ENCODE results near the gene TSPAN18.

Gene TSPAN18

DNA sequence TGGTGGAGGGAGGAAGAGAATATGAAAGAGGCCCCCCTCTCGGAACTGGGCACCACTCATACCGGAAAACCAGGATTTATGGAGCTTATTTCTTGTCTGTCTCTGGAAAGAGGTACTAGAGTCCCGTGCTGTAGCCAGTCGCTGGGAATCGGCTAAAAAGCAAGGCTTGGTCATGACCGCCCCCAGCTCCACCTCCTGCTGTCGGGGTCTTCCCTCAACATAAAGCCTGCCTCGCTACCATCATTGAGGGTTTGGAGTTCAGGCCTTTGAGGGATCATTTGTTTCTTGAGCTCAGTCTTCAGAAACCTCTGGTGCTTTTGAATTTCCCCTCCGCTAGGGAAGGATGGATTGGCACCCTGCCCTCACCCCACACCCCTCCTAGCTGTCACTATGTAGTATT, 97.1 kb downstream of the TSPAN18 start:
- DNase-seq (ENCODE audit: low spot score) = no peak

DNA sequence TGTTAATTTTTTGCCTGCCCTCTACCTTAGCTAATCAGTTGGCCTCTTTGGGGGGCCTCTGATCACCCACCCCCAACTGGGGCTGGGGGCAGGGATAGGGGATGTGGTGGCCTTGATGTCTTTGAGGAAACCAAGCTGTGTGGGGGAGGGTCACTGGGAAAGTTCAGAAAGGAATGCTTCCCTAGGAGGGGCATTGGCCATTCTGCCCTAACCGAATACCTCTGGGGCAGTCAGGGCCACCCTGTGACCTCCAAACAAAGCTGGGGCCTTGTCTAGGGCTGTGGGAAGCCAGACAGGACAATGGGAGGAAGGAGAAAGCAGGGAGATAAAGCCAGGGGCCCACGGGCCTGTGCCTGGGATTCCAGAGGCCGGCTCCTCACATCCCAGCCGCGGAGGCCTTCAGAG, 97.5 kb downstream of the TSPAN18 start:
- no peak for DNase-seq (ENCODE audit: low spot score)

DNA sequence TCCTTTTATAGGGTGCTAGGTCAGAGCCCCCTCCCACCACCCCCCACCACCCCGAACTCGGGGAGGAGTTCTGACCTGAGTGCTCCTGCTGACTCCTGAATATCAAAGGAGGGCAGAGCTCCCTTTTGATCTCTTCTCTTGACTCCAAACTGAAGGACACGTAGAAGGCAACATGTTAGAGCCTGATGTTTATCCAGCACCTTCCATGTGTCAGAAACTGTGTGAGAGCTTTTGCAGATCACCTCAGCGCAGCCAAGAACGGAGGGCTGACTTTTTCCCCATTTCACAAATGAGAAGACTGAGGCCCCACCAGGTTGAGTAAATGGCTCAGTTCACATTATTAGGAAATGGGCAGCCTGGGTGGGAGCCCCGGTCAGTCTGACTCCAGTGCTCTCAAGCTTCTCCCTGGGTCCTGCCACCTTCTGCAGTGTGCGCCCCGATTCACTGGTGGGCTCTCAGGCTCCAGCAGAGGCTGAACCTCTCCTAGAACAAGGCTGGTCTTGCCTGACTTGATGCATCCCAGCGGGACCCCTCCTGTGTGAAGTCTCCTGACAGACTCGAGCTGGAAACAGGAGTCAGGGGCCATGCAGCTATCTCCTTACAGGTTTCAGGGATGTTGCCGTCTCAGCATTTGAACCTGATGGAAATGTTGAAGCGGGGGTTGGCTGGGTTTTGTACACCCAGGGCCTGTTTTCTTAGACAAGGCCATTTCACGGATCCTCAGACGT, 98.5 kb downstream of the TSPAN18 start:
- no peak for DNase-seq (ENCODE audit: low spot score)

DNA sequence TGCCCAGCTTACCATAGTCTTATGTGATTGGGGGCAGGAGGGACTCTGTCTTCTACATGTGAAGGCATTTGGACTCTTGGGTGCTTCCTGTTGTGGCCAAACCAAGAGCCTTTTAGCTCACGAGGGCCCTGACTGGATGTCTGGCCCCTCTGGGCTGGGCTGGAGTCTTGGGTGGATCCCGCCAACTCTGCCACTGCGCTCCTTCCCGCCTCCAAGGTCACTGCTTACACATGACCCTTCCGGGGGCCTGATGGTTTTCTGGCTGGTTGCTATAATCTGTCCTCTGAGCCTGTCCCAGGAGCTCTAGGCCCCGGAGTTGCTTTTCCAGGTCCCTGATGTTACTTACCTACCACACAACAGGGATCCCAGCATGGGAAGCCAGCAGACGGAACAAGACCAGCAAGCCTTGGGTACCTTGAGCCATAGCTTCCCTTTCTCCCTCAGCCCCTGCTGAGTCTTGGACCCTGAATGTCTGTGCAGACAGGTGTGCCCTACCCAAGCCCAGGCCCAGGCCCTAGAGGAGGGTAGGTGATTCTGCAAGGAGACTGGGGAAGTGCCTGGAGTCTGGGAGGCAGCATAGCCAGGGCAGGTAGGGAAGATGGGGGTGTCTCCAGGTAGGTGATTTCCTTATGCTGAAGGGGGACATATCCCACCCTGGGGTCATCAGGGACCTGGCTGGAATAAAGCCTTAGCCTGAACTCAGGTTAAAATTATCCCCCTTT, 100.3 kb downstream of the TSPAN18 start:
- no peak for DNase-seq (ENCODE audit: low spot score)

DNA sequence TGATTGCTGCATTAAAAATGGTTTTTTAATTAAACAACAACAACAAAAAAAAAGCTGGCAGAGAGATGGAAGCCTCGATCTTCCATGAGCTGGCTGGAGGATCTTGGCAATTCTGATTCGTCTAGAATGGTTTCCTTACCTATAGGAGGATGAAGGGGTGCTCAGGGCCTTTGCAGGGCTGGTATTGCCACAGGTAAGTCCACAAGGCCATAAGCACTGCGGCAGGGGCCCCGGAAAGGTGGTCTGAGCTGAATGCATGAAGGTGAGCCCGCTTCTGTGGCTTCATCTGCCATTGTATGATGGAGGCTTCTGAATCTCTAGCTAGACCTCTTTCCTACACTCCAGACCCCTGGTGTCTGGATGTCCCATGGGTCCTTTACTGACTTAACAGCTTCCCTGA, 101.5 kb downstream of the TSPAN18 start:
- DNase-seq (ENCODE audit: low spot score) = no peak

DNA sequence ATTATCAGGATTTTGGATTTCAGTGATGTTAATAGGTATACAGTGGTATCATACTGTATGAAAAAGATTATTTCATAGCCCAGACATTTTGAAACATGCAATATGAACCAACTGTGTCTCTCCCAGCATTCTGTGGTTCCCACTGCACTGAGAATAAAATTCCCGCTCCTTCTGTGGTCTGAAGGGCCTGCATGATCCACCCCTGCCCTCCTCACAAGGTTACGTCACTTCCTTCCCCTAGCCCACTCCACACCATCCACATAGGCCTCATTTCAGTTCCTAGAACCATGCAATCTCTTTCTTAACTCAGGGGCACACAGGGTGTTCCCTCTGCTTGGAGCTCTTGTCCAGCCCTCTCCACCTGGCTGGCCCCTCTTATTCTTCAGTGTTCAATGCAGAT, 103.1 kb downstream of the TSPAN18 start:
- DNase-seq (ENCODE audit: low spot score) = no peak

DNA sequence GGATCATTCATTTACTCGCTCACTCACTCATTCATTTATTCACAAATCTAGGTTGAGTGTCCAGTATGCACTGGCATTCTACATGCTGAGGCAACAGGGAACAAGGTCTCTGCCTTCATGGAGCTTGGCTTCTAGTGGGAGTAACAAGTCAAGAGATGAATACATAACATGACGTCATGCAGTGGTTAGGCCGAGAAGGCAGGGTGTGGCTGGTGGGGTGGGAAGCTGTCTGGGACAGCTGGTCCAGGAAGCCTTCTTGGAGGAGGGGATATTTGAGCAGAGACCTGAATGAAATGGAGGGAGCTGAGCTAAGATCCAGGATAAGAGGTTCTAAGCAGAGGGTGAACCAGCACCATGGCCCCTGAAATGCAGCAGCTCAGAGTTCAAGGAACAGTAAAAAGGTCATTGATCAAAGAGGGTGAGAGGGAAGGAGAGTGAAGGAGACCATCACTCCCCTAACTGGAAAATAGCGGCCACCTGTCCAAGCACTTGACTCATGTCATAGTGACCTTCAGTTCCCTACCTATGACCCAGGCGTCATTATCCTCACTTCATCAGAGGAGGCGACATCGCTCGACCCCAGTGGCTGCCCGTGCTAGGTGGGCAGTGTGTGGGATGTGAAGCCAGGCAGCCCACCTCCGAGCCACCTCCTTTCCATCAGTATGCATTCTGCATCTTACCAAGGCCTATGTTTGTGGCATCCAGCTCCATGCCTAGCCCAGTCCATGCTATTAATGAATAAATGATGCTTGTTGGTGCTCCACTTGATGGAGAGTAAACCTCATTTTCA, 105.0 kb downstream of the TSPAN18 start:
- DNase-seq (ENCODE audit: low spot score) = no peak

DNA sequence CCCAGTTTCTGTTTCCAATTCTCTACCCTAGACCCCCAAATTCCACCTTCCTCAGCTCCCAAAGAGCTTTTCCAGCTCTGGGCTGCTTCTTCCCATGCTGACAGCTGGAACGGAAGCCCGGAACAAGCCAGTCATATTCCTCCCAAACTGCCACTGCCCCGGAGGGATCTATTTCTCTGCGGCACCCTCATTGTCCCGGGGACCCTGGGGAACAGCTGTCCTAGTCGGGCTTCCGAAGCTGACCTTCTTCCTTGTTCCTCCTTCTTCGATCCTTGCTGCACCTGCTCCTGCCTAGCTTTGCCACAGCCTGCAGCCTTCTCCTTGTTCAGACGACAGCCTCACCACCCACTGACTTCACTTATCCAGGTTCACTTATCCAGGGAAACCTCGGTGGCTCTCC, 105.7 kb downstream of the TSPAN18 start:
- no peak for DNase-seq (ENCODE audit: low spot score)

DNA sequence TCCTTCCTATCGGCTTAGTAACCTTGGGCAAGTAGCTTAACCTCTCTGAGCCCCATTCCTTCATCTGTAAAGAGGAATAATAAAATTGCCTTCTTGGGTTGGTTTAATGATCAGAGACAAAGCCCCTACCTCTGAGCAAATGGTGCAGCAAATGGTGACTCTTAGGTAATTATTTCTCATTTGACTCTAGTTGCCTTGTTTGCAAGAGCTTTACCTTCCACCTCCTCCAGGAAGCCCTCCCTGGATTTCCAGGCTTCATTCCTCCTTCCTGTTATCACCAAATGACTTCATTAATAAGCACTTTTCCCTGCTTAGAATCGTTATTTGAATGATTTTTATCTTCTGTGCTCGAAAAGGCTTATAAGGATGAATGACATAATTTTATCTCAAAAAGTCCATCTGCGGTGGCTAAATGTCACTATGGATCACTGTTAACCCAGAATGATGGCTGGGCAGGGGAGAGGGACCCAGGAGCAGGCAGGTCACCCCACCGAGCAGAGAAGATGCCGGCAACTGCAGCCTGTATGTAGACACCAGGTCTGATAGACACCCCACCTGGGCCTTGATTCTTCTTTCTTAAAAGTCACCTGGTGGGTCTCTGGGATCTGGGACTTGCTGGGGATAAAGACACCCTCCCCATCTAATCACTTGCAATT, 106.6 kb downstream of the TSPAN18 start:
- no peak for DNase-seq (ENCODE audit: low spot score)

DNA sequence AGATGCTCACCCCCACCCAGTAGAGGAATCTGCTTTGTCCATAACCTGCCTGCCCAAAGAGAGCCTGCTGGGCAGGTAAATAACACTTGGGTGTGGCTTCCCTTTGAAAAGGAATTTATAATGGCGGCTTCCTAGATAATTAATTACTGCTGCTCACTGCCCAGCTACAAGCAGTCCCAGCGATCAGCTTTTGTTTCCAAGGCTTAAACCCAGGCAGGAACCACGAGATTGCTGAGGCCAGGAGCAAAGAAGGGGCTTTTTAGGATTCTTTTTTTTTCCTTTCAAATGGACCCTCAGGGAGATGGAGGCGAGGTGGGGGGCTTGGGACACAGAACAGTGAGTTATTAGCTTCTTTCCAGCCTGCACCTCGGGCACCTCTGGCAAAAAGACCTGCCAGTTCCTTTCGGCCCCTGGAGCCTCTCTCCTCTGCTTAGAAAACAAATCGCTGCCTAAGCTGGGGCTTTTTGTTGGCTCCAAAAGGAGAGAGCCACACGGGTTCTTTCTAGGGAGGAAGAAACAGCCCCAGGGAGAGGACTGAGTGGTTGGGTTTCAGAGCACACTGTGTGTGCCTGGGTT, 107.2 kb downstream of the TSPAN18 start:
- no peak for DNase-seq (ENCODE audit: low spot score)

DNA sequence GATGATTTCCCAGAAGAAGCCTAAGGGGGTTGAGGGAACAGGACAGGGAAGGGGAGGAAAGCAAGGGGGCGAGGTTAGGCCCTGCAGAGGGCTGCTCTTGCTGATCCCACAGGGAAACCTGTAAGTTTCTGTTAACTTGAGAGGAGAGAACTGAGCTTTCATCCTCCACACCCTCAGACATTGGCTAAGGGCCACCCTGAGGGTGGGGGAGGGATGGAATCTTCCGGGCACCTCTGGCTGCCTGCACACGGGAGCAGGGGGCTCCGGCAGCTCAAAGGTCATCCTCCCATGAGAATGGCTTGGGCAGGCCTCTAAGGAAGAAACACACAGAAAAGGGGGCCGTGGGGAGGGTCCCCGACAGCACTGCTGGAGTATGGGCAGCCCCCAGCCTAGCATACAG, 108.1 kb downstream of the TSPAN18 start:
- DNase-seq (ENCODE audit: low spot score) = no peak

DNA sequence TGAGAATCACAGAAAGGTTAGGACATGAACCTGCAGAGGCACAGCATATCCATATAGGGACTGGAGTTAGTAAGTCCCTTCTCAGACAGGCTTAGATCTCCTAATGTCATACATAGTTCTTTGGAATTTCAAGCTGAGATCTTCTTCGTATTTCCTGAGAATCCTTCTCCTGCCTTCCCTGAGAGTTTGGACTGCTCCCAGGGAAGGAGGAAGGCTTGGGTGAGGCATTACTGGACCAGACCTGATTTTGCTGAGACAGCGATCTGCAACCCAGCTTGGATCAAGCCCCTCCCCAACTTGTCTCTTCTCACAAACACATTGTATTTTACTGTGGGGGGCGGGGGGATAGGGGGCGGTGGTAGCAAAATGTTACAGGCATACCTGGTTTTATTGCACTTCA, 108.5 kb downstream of the TSPAN18 start:
- DNase-seq (ENCODE audit: low spot score) = no peak

DNA sequence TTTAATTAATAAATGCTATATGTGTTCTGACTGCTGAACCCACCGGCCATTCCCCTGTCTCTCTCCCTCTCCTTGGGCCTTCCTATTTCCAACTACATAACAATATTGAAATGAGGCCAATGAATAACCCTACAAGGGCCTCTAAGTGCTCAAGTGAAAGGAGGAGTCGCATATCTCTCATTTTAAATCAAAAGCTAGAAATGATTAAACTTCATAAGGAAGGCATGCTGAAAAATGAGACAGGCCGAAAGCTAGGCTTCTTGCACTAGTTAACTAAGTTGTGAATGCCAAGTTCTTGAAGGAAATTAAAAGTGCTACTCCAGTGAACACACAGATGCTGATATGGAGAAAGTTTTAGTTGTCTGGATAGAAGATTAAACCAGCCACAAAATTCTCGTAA, 109.2 kb downstream of the TSPAN18 start:
- no peak for DNase-seq (ENCODE audit: low spot score)

DNA sequence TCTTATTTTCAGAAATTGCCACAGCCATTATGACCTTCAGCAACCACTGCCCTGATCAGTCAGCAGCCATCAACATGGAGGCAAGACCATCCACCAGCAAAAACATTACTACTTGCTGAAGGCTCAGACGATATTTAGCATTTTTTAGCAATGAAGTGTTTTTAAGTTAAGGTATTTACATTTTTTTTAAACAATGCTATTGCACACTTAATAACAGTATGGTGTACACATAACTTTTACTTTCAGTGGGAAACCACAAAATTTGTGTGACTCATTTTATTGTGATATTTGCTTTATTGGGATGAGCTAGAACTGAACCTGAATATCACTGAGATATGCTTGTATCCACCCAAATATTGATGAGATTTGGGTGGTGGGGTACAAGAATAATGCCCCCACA, 110.9 kb downstream of the TSPAN18 start:
- no peak for DNase-seq (ENCODE audit: low spot score)

DNA sequence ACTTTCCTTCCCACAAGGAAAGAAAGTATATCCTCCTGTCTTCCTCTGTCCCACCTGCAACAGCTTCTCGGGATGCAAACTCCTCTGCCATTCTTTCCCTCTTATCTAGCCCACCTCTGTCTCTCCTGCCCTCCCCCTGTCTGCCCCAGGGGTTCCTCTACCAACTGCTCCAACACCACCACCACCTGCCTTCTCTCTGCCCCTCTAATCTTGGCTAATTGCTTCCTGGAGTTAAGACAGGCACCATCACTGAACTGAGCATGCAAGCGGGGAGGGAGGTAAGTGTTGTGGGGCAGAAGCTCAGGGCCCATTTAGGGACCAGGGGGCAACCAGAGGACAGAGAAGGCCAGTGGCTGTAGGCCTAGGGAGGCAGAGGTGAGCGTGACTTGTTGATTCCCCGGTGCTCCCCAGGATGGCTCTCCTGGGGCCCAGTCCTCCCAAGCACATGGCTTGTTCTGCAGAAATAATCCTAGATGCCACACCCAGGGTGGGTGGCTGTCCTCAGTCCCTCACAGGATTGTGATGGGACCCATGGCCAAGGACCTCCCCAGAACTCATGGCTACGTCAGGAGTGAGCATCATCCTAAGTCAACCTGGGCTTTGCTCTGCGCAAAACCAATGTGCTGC, 112.8 kb downstream of the TSPAN18 start:
- no peak for DNase-seq (ENCODE audit: low spot score)

DNA sequence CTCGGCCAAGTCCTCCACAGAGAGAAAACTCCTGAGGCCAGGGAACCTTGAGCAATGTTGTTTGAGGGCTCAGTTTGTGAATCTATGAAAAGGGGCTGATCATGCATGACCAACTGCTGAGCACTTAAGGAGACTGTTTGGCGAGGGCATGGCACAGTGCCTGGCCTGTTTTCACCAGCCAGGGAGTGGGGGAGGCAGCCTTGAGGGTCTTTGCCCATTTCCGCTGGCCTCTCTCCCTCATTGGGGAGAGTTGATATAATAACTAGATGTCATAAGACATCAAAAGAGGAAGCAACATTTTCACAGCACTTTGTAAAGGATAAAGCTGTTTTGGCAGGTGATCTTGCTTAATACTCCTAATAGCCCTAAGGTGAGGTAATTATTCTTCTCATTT, 113.3 kb downstream of the TSPAN18 start:
- no peak for DNase-seq (ENCODE audit: low spot score)

DNA sequence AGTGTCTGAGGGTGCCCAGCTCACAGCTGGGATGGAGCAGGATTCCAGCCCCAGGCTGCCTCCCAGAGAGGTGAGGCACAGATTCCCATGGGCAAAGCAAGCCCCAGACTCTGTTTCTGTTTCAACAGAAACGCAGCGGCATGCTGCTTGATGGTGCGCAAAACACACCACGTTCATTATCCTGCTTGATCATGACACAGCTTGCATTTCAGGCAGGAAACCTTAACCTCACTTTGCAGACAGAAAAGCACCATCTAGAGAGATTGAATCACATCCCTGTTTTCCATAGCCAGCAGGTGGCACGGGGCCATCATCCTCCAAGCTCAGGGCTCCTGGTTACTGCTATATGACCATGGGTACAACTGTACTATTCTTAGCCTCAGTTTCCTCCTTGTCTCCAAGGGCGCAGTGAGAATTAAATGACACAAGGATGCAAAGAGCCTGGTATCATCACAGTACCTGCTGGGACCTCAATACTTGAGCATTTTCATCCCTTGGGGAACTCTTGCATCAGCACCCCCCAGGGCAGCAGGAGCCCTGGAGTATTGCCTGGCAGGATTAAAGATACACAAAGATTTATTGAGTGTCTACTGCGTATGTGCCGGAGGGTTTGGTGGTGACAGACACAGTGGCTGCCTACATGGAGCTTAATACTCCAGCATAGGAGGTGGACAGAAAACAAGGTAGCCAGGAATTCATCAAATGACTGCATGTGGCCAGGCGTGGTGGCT, 113.9 kb downstream of the TSPAN18 start:
- no peak for DNase-seq (ENCODE audit: low spot score)

DNA sequence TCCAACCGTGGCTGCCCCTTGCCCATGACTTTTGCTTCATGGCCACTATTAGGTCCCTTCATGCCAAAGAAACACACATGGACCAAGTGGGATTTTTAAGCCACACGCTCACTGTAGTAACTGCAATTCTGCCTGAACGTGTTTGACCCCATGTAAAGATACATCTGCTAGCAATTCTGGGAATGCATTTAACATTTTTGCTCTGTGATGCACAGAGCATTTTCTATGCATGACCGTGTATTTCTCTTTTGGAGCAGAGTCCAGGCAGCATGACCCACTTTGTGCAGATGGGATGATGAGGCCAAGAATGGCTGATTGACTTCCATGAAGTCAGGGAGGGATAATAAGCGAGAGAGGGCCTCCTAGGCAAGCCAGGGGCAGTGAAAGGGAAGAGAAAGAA, 115.5 kb downstream of the TSPAN18 start:
- DNase-seq (ENCODE audit: low spot score) = no peak

DNA sequence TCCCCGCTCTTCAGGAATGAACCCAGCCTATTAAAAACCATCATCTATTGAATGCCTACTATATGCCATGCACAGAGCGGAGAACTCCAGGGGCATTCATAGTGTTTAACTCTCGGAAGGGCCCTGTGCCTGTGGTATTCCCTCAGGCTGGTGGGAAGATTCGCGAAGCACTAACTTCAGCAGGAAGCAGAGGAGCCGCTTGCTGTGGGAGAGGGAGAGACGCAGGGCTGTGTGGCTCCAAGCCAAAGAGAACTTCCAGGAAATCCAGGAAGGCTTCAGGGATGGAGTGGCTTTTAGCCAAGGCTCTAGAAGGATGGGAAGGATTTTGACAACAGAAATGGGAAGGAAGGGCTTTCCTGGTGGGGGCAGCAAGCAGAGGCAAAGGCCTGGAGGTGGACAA, 120.1 kb downstream of the TSPAN18 start:
- DNase-seq (ENCODE audit: low spot score) = no peak

DNA sequence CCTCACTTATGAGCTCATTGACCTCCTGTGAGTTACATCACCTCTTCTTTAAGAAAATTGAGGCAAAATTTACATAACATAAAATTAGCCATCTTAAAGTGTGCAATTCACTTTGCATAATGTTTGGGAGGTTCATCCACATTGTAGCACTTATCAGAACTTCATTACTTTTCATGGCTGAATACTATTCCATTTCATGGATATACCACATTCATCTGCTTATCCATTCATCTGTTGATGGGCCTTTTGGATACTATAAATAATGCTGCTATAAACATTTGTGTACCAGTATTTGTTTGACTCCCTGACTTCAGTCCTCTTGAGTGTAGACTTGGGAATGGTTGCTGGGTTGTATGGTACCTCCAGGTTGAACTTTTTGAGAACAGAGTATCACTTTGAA, 120.6 kb downstream of the TSPAN18 start:
- DNase-seq (ENCODE audit: low spot score) = no peak

Data from pons (tissue), 1 donor.